ENCODE results near the gene LIMK2.
"Not testable (repeated sequence)": the region's sequence is repeated elsewhere in the genome, so short reads cannot be mapped to it uniquely, and the experiment has no call there.

Gene LIMK2

GRCh38 chr22:31211862-31212730 lies at the start of gene LIMK2:
TSS of gene LIMK2 (plus strand) at chr22:31212298. CDS start at chr22:31212409, 111 bp downstream.
- DNase-seq = peak; percentile 95 to 99 (median 96)

DNA sequence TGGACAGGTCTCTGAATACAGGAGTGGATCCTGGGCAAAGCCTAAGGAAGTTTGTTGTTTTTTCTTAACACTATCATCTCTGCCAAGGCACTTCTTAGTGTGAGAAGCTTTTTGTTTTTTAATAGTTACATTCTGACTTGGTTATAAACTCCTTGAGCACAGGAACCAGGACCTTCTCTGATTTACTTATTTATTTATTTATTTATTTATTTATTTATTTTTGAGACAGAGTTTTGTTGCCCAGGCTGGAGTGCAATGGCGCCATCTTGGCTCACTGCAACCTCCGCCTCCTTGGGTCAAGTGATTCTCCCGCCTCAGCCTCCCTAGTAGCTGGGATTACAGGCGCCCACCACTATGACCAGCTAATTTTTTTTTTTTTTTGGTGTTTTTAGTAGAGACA lies 41.1 kb upstream of the LIMK2 start:
- no peak for DNase-seq

DNA sequence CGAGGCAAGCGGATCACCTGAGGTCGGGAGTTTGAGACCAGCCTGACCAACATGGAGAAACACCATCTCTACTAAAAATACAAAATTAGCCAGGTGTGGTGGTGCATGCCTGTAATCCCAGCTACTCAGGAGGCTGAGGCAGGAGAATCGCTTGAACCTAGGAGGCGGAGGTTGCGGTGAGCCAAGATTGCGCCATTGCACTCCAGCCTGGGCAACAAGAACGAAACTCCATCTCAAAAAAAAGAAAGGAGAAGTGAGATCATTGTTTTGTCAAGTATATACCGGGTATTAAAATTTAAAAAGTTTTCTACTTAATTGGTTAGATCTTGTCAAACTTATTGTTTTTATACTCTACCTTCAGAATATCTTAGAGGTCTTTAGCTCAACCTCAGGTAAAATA lies 40.4 kb upstream of the LIMK2 start:
- not testable (repeated sequence) for DNase-seq

DNA sequence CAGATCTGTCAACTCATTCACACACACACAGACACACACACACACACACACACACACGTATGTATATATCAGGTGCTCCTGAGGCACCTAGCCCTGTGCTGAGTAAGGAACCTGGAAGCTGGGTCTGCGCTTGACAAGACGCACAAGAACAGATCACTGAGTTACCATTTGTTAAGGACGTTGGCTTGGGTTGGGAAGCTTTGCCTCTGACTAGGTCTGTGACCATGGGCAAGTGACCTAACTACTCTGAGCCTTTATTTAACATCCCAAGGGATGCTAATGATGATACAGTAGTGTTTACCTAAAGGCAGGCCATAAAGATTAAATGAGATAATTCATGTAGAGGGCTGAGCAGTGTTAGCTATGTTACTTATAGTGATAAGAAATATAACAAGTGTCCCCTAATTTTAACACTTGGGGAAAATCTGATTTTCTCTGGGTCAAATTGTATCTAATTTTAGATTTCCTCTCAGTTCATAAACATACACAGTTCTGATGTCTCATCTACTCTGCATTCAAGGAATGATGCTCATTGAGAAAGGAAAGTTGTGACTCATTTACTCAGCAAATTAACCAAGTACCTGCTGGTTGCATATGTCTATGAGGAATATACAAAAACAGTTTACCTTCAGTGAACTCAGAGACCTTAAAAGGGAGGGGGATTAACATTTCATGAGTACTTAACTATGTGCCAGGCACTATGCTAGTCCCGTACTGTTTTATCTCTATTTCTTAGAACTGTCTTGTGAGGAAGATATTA lies 38.5 kb upstream of the LIMK2 start:
- DNase-seq = no peak

DNA sequence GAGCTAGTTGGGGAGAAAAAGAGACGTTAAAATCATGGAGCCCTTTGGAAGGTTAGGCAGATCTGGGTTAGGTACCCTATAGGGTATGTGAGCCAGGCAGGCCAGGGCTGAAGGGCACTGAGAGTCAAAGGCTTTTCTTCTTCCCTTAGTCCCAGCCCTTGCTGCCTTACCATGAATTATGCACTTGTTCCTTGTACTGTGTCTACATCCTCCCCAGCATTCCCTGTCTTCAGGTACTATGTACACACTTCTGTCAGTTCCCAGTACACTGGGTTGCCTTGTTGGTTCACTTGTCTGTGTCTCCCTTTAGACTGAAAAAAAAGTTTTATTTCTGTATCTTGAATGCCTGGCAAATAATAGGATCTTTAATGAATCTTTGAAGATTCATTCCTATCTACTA lies 35.2 kb upstream of the LIMK2 start:
- no peak for DNase-seq

DNA sequence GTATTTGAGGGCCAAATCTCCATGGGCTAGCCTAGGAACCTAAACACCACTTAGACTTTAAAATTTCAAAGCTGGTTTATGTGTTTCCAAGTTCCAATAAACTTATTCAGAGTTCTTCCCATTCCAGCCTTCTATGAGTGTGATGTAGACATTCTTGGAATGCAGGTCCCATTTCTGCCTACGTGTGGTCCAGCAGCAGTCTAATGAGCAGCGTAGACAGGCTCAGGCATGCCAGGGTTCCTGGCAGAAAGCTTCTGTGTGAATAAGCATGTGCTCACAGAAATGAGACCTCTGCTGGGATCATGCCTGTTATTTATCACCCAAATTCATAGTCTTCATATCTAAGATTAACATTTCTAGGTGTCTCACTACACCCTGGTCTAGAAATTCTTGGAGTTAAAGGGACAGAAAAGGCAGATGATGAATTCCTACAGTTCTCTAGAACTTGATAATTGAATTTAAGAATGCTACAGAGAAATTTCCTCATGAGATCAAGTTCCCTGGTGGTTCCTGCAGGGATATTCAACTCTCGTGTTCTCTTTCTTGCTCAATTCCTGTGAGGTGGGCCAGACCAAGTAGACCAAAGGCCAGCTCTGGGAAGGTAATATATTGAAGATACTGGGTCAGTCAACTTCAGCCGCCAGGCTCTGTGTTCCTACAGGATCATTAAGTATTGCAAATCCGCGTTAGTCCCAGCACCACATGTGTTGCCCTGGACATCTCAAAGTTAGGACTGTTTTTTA lies 34.5 kb upstream of the LIMK2 start:
- no peak for DNase-seq

GRCh38 chr22:31178859-31179258 lies 33.2 kb upstream of the LIMK2 start:
- DNase-seq = no peak

GRCh38 chr22:31179345-31179744 lies 32.8 kb upstream of the LIMK2 start:
- no peak for DNase-seq

- DNase-seq = no peak
Observed at GRCh38 chr22:31184015-31184414, 28.1 kb upstream of the LIMK2 start.

- DNase-seq = no peak
Observed at GRCh38 chr22:31185056-31185455, 27.0 kb upstream of the LIMK2 start.

DNA sequence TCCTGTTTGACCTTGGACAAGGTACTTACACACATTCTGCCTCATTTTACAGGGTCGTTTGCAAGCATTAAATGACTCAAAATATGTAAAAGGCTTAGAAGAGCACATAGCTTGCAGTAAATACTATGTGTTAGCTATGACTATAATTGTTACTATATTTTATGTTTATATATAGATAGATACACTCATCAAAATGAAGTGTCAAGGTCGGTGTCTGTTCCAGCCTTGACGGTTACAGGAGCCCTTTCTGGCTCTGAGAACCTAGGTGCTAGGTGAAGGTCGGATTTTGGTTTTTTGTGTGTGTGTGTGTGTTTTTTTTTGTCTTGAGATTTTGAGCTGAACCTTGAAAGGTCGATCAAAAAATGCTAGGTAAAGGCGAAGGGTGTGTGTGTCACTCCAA lies 24.5 kb upstream of the LIMK2 start:
- DNase-seq = no peak

GRCh38 chr22:31192513-31192912 lies 19.6 kb upstream of the LIMK2 start:
- no peak for DNase-seq

DNA sequence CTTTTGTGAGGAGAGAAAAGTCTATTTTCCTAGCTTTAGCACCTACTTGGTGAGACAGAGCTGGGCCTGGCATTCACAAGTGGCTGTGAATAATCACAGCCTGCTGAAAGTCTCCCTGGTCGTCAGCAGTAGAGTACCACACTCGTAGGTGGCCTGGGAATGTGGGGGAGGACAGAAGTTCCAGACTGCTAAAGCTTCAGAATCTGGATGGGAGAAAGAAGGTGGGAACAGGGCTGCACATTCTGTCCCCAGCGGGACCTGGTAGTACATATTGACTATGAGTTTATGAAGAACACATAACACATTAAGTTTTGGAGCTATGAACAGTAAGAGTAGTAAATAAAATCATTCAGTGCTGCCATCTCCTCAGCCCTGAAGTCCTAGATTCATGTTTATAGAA lies 19.0 kb upstream of the LIMK2 start:
- no peak for DNase-seq

DNA sequence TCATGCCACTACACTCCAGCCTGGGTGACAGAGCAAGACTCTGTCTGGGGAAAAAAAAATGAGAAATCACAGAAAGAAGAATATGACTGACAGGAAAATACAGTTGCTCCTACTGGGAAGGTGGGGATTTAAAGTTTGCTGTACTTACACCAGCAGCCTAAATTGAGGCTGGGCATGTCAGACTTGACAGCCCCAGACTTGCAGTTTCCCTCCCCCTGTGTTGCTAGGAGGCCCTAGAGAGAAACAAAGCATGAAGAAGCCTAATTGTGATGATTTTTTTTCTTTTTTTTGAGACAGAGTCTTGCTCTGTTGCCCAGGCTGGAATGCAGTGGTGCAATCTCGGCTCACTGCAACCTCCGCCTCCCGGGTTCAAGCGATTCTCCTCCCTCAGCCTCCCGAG lies 17.4 kb upstream of the LIMK2 start:
- not testable (repeated sequence) for DNase-seq

GRCh38 chr22:31199187-31199586 lies 12.9 kb upstream of the LIMK2 start:
- DNase-seq = no peak

GRCh38 chr22:31204352-31204984 lies 7.6 kb upstream of the LIMK2 start:
- not testable (repeated sequence) for DNase-seq

DNA sequence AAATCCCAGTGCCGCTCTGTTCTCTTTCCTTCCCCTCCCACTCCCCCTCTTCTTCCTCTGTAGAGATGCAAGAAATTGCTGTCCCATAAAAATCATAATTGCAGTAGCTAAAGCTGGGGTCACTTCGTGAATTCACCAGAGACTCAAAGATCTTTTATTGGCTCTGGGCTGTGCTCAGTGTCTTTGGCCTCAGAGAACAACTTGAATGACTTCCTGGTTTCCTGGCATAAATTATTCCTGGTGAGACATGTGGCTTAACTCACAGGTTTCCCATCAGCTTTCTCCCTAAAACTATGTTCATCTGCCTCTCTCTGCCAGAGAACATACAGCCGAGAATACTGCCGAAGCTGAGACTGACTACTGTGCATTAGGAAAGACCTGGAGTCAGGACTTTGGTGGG lies 7.0 kb upstream of the LIMK2 start:
- DNase-seq = not testable (repeated sequence)

GRCh38 chr22:31206460-31206859 lies 5.6 kb upstream of the LIMK2 start:
- not testable (repeated sequence) for DNase-seq

DNA sequence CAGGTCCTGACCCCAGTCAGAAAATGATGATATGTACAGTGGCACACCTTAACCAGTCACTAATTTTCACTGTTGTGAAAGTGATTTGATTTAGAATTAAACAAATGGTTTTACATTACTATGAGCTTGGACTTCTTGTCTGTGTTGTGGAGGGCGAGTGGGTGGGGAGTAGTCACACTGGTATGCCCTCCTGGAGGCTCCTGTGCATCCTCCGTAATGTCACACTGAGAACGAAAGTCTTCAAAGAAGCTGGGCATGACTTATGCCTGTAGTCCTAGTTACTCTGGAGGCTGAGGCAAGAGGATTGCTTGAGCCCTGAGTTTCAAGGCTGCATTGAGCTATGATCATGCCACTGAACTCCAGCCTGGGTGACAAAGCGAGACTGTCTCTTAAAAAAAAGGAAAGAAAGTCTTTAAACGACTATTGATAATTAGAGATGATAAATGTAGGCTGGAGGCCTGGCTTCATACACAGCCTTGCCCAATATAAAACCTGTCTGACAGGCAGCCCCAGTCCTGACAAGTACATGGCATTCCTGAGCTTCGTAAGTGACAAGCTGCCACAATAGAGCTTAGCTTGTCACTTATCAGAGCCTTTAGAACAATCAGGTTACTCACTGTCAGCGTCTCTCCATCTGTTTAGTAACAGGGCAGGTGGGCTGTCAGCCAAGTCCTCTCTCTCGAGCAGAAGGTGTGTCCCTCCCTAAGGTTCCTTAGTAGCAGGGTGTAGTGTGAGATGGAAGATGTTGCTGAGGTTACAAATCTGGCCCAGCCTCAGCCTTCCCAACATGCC lies 5.0 kb upstream of the LIMK2 start:
- no peak for DNase-seq

DNA sequence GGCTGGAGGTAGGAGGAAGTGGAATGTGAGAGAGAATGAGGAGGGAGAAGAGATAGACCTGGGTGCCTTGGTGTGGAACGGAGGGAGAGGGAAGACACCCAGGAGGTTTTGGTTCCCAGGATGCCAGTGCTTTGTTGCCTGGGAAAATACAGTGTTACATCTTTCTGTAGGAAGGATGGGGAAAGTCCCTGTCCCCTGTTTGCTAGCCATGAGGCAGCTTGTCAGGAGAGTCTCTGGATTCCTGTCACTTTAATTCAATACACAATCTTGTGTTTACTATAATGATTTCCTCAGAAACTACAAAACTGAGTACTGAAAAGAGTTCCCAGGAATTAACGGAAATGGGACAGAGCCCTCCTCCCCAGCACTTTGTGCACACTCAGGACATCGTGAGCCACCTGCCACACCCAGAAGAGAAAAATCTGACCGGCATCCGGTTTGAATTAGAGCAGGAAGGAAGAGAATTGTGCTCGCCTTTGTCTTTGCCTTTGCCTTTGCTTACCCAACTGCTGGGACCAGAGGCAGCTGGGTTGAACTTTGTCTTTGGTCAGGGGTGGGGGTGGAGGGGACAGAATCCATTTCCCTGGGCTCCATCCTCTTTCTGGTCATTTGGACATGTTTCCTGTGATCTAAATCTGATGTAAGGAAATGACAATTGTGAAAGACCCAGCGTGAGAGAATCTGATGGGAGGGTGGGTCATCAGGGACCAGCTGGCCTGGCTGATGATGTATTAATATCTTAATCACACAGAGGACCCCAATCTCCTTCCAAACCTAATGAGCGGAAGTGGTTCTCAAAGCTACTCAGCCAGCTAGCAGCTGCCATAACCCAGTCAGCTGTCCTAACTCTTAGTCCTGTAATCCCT lies 1.3 kb upstream of the LIMK2 start:
- DNase-seq = no peak

DNA sequence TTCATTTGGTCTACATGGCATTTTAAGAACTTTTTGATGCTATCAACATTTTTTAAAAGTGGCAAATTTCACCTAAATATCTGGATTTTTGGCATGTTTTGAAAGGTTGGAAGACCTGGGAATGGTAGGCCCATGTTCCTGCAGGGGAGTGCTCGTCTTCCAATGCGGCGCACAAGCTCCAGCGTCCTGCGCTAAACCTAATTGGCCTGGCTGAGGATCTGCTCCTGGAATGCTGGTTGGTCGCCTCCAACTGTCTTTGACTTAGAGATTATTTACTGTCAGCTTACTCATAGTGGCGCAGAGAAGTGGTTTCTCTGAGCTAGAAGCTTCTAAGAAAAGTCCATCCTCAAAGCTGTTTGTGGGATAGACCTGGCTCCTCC lies 626 bp upstream of the LIMK2 start:
- DNase-seq = no peak

All from activated CD4-positive, CD25-positive, alpha-beta regulatory T cell (primary cell).